Stimulated activated CD8-positive, alpha-beta memory T cell treated with anti-CD3 and anti-CD28 coated beads, Interleukin-7, amount 100 ng/mL, for 48 hours (primary cell): Measurements from ENCODE around the gene ACOT12.
"Not testable (repeated sequence)": the region's sequence is repeated elsewhere in the genome, so short reads cannot be mapped to it uniquely, and the experiment has no call there.

Experiments used
- DNase-seq, 2 donors: peaks; one replicate each; pipeline ENCODE4 v3.0.0-alpha.2; 2020; ENCODE audit warnings: low read depth in 1 of 2; ENCODE audit errors: extremely low read depth in 1 of 2

ACOT12 gene

GRCh38 chr5:81393783-81394718 lies at the start of gene ACOT12:
Gene ACOT12 (minus strand): TSS chr5:81394134. CDS start chr5:81394114, 20 bp downstream.
- DNase-seq: no peak

GRCh38 chr5:81435023-81435422 lies 41.1 kb upstream of the ACOT12 start:
- no peak for DNase-seq

- no peak for DNase-seq
These were observed 36.1 kb upstream of the ACOT12 start for GRCh38 chr5:81429985-81430384.

GRCh38 chr5:81429363-81429762 lies 35.4 kb upstream of the ACOT12 start:
- no peak for DNase-seq

DNA sequence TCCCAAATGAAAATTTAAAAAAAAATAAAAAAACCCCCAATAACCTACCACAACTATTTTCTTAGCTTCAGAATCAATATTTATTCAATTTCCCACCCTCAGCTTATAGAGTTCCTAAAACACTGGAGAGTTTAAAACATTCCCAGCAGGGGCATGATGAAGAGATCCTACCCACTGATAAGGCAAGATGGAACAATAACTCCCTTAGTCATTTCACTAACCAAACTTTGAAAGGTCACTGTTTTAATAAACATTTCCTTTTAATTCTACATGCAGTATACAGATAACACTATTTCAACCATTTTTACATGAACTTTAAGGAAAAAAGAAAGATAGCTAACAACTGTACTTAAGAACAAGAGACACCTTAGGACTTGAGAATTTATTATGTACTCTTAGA lies 34.9 kb upstream of the ACOT12 start:
- no peak for DNase-seq

- DNase-seq: no peak
These were observed 34.5 kb upstream of the ACOT12 start for GRCh38 chr5:81428446-81428845.

GRCh38 chr5:81427566-81427965 lies 33.6 kb upstream of the ACOT12 start:
- DNase-seq: no peak

DNA sequence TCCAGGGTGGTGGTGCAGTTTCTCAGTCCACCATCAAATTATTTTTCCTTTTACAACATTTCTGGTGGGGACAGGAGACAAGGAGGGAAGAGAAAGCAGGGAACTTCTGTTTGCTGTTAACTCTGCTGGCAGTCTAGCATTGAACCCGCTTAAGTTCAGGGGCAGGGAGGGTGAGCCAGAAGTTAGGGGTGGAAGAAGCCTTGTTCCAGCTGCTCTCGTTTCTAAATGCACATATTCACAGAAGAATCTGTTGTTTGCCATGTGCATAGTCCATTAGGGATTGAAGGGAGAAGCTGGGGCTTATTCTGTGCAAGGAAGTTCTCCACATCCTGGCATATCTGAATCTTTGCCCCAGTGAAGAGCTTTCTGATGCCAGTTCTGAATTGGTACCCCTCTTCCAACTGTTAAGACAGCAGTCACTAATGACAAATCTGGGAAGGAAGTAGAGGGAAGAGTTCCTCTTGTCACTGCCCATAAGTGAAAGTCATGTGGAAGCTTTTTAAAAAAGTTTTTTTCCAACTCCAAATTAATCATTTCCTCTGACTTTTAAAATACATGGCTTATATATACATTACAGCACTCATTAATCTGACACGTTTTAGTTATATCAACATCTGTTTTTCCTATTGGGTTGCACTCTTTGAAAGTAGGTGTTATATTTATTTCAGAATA lies 32.6 kb upstream of the ACOT12 start:
- no peak for DNase-seq

DNA sequence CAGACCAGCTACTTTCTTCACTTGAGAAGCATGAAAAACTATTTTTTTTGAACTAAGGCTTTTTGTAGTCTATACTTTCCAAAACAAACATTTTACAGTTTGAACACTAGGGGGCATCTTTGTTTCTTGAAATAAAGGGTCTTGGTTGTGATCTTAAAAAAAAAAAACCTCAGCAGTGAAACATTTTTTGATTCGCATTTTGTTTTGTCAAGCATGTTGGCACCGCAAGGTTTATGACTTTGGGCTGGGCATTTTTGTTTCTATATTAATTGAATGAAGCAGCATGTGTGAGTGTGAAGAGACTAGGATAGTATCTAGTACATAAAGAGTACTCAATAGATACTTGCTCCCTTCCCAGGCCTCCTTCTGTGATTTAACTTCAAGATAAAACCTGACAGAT lies 31.6 kb upstream of the ACOT12 start:
- no peak for DNase-seq

DNA sequence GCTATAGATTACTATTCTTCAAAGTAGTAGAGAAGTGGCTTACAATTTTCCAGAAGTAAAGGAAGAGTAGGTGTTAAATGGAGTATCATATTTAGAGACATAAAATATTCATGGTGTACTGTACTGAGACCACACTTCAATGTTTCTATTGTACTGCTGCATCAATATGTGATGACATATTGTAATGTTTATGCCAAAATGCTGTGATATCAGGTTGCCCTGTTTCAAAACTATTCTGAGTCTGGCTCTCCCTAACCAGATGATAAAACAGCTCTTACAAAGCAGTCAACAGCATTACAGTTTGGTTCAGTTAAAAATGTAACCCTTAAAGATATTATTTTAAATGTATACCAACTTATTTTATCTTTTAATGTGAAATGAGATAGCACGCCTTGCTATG lies 30.8 kb upstream of the ACOT12 start:
- DNase-seq: no peak

DNA sequence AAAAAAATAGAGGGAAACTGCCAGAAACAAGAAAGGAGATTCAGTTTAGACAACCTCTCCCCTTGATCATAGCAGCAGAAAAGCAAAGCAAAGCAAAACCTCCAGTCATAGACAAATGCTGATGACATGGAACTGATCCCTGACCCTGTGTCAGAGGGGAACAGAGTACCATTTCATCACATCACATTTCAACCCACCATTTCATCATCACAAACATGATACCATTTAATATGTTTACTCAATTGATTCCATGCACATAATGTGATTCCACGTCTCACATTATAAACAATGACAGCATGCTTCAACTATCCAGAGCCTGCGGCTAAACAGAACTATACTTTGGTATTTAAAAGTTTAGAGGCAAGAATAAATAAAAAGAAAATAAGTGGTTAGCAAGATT lies 28.7 kb upstream of the ACOT12 start:
- DNase-seq: no peak

- DNase-seq: peak in 1 of 2 donors; percentile 3
These were observed 26.2 kb upstream of the ACOT12 start for GRCh38 chr5:81420039-81420667.

- no peak for DNase-seq
These were observed 24.7 kb upstream of the ACOT12 start for GRCh38 chr5:81418606-81419005.

DNA sequence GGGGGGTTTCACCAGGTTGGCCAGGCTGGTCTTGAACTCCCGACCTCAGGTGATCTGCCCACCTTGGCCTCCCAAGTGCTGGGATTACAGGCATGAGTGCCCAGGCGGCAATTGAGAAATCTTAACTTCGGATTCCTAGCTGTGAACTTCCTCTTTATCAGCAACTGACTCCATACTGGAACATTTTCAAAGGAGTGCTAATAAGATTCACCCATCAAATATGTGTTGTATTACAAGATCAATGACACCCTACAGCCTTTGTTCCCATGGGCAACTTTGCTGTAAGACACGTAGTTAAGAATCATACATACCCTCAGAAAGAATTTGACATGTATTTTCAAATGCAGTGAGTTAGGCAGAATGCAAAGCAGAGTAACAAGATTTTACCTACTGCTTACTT lies 23.1 kb upstream of the ACOT12 start:
- no peak for DNase-seq

DNA sequence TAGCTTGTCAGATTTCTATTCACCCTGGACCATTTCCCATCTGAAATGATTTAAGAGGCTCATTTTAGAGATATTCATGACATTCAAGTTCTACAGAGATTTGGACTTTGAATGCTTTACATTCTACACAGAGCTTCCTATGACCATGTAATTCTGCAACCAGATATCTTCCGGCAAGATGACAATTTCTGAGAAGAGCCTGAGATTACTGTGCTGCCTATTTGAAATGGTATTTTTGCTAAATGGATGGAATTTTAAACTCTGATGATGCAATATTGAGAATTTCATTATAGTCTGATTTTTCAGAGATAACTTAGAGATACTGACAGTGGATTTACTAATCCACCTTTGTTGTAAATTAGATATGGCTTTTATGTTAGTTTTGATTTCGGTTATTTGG lies 16.0 kb upstream of the ACOT12 start:
- DNase-seq: no peak

GRCh38 chr5:81409361-81409760 lies 15.4 kb upstream of the ACOT12 start:
- no peak for DNase-seq

GRCh38 chr5:81408496-81408895 lies 14.6 kb upstream of the ACOT12 start:
- DNase-seq: no peak

DNA sequence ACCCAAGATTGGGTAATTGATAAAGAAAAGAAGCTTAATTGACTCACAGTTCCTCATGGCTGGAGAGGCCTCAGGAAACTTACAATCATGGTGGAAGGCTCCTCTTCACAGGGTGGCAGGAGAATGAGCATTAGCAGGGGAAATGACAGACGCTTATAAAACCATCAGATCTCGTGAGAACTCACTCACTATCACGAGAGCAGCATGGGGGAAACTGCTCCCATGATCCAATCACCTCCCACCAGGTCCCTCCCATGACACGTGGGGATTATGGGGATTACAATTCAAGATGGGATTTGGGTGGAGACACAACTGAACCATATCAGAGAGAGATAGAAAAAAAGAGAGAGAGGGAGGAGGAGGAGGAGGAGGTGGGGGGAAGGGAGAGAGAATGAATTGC lies 13.9 kb upstream of the ACOT12 start:
- not testable (repeated sequence) for DNase-seq

GRCh38 chr5:81405126-81405891 lies 11.4 kb upstream of the ACOT12 start:
- DNase-seq: no peak

- DNase-seq: no peak
These were observed 8.4 kb upstream of the ACOT12 start for GRCh38 chr5:81402192-81402930.
